Activated B cell treated with CpG ODN at 0.5 μM for 24 hours (primary cell): Measurements from ENCODE around the gene TRPV5. TPM values are rescaled to one million over a fixed set of nuclear protein-coding genes. Genes with fewer than 3 reads are reported as not detected.

Experiments
- ATAC-seq: fragments of 200-7000 bp; cut with Tn5 transposase; one replicate; pipeline ENCODE4 v1.10.0; 2021; ENCODE audit warnings: low read depth, mild to moderate bottlenecking, moderate library complexity
- CTCF ChIA-PET: fragments of 350-600 bp; sonication (Branson Sonifier 250); formaldehyde crosslinking; loops from one replicate; lab custom pipeline; 2021; ENCODE audit warnings: antibody characterized with exemption; lab: Charles Lee
- POLR2A ChIA-PET: fragments of 350-600 bp; sonication (Branson Sonifier 250); formaldehyde crosslinking; loops from one replicate; lab custom pipeline; 2021; ENCODE audit warnings: antibody characterized with exemption; lab: Charles Lee
- DNase-seq: peaks from one replicate; pipeline ENCODE4 v3.0.0; 2022
- H3K27ac Mint-ChIP-seq: one replicate; pipeline ENCODE4 v1.8.0; 2020; ENCODE audit warnings: mixed read lengths
- H3K27me3 Mint-ChIP-seq: one replicate; pipeline ENCODE4 v1.8.0; 2021; ENCODE audit warnings: mixed read lengths
- H3K36me3 Mint-ChIP-seq: one replicate; pipeline ENCODE4 v1.8.0; 2021; ENCODE audit warnings: low read depth, mixed read lengths
- H3K4me1 Mint-ChIP-seq: one replicate; pipeline ENCODE4 v1.8.0; 2021; ENCODE audit warnings: mixed read lengths
- H3K4me3 Mint-ChIP-seq: one replicate; pipeline ENCODE4 v1.8.0; 2020; ENCODE audit warnings: mild to moderate bottlenecking, mixed read lengths
- H3K9me3 Mint-ChIP-seq: one replicate; pipeline ENCODE4 v1.8.0; 2020; ENCODE audit warnings: mixed read lengths
- CTCF ChIP-seq: fragments of 200-600 bp; IDR thresholded peaks from one replicate; pipeline ENCODE4 v1.8.0; 2022; ENCODE audit warnings: antibody characterized with exemption, mild to moderate bottlenecking
- intact Hi-C: fragments of 100-400 bp; cut with micrococcal nuclease; formaldehyde crosslinking; loops from one replicate; pipeline ENCODE4 v1.15.1; 2024
- total RNA-seq: library from RNA; stranded (reverse); gene quantifications from 2 replicates; pipeline ENCODE4 v1.2.3, GENCODE V29; 2022

The TRPV5 gene
- total RNA-seq, 1 donor from 2014 or later = 0.11 TPM

- Mint-ChIP-seq H3K27ac (no peak overlapping the region), H3K4me3 (no peak overlapping the region), H3K9me3 (no peaks in the 10 kb centered on the region), H3K36me3 (no peaks in the 10 kb centered on the region), H3K4me1 (no peaks in the 10 kb centered on the region), H3K27me3 (peaks cover 33% of the 10 kb centered on the region)
- no peak for TF ChIP-seq CTCF
- intact Hi-C loops = no loop called here
- ATAC-seq (no peak), DNase-seq (no peak)
- POLR2A ChIA-PET = no interaction called here
- CTCF ChIA-PET = no interaction called here
Observed at GRCh38 chr7:142964502-142965246, 31.1 kb upstream of the TRPV5 start.

GRCh38 chr7:142963993-142964392 lies 30.4 kb upstream of the TRPV5 start:
- CTCF ChIA-PET = no interaction called here
- peaks cover 35% of the 10 kb centered on the region for H3K27me3 Mint-ChIP-seq
- H3K36me3 Mint-ChIP-seq = no peaks in the 10 kb centered on the region
- intact Hi-C loops = no loop called here
- TF ChIP-seq CTCF = no peak
- H3K4me1 Mint-ChIP-seq = no peaks in the 10 kb centered on the region
- ATAC-seq (no peak), DNase-seq (no peak)
- H3K4me3 Mint-ChIP-seq = no peak overlapping the region
- POLR2A ChIA-PET = no interaction called here
- H3K9me3 Mint-ChIP-seq = no peaks in the 10 kb centered on the region
- no peak overlapping the region for H3K27ac Mint-ChIP-seq

- H3K27me3 Mint-ChIP-seq = peaks cover 26% of the 10 kb centered on the region
- H3K4me1 Mint-ChIP-seq = no peaks in the 10 kb centered on the region
- H3K27ac Mint-ChIP-seq = no peak overlapping the region
- ChIA-PET POLR2A (no interaction called here), CTCF (no interaction called here)
- no peaks in the 10 kb centered on the region for H3K9me3 Mint-ChIP-seq
- intact Hi-C loops = no loop called here
- ATAC-seq (no peak), DNase-seq (no peak)
- no peaks in the 10 kb centered on the region for H3K36me3 Mint-ChIP-seq
- no peak for TF ChIP-seq CTCF
- no peak overlapping the region for H3K4me3 Mint-ChIP-seq
Observed at GRCh38 chr7:142962991-142963390, 29.4 kb upstream of the TRPV5 start.

- Mint-ChIP-seq H3K4me1 (no peaks in the 10 kb centered on the region), H3K27ac (no peak within 1 kb of the TSS), H3K9me3 (no peaks in the 10 kb centered on the region), H3K36me3 (no peaks in the 10 kb centered on the region), H3K4me3 (no peak within 1 kb of the TSS), H3K27me3 (peaks cover 26% of the 10 kb centered on the region)
- ATAC-seq (no peak), DNase-seq (no peak)
- intact Hi-C loops = no loop called here
- no peak for TF ChIP-seq CTCF
- CTCF ChIA-PET = no interaction called here
- POLR2A ChIA-PET = no interaction called here
Observed at GRCh38 chr7:142961973-142962926, 28.7 kb upstream of the TRPV5 start, which contains the start of gene KEL. Gene KEL (minus strand): TSS chr7:142962363. CDS start chr7:142962206, 157 bp downstream.

GRCh38 chr7:142961595-142961972 lies 28.0 kb upstream of the TRPV5 start:
- CTCF ChIA-PET = interaction anchor here (1.4 kb wide), 1 partner anchor 329 kb away, joined by 4 read pairs; no protein-coding TSS in a partner anchor
- Mint-ChIP-seq H3K27ac (no peak overlapping the region), H3K4me3 (no peak overlapping the region), H3K4me1 (peaks cover 3% of the 10 kb centered on the region), H3K9me3 (peaks cover under 1% of the 10 kb centered on the region), H3K27me3 (peaks cover 26% of the 10 kb centered on the region), H3K36me3 (no peaks in the 10 kb centered on the region)
- TF ChIP-seq CTCF = no peak
- DNase-seq = no peak
- ATAC-seq = no peak
- intact Hi-C loops = no loop called here
- POLR2A ChIA-PET = no interaction called here
